ENCODE data around the gene XRN1.

GRCh38 chr3:142470826-142471225 is 23.0 kb upstream of the XRN1 start:
- TF ChIP-seq CTCF (IDR thresholded peaks at IDR 0.05) (no peak), EP300 (IDR thresholded peaks at IDR 0.05) (no peak)
